ENCODE data around the gene ATP2B2. TPM values are rescaled to one million over a fixed set of nuclear protein-coding genes. Genes with fewer than 3 reads are reported as not detected.
A peak's percentile ranks its signal among the peaks of the same experiment; 100 is the strongest.

The ATP2B2 gene
- polyA plus RNA-seq, 2 of the 4 experiments (the other 2 are of a cell fraction) = 0.03 to 0.04 TPM

- Histone ChIP-seq H3K4me2 (no peak overlapping the region), H3K4me3 (no peak overlapping the region), H3K9me3 (no peaks in the 10 kb centered on the region), H3K4me1 (no peaks in the 10 kb centered on the region), H3K27ac (no peak overlapping the region)
- FAIRE-seq (no peak), DNase-seq (ENCODE audit: low read depth in 1 of 2, low spot score in 1 of 2) (peak; percentile 60 to 69), ATAC-seq (peak; percentile 68 to 82)
- ChIA-PET CTCF (interaction anchor here (0.9 to 1.4 kb wide), 3 partner anchors 15 to 207 kb away, joined by 3 to 4 read pairs (median 4); no protein-coding TSS in a partner anchor), POLR2A (no interaction called here)
- 0% methylated on average over 4 of the region's 5 CpGs for WGBS (ENCODE audit: missing lambda C conversion rate)
- TF ChIP-seq BCL3 (IDR thresholded peaks at IDR 0.05) (no peak), GATA3 (IDR thresholded peaks at IDR 0.05; ENCODE audit: borderline replicate concordance) (no peak), CTCF (IDR thresholded peaks at IDR 0.05) (no peak), CEBPB (IDR thresholded peaks at IDR 0.05) (no peak), PHF8 (IDR thresholded peaks at IDR 0.05; ENCODE audit: borderline replicate concordance, low read depth) (no peak), POLR2A (IDR thresholded peaks at IDR 0.05; ENCODE audit: low read length) (no peak), HOXB5 (CRISPR knock-in tag; IDR thresholded peaks at IDR 0.05) (0 out of 2 replicates have a peak, but pooled peaks have one; percentile 67), RARB (CRISPR knock-in tag; IDR thresholded peaks at IDR 0.05) (no peak), EHF (CRISPR knock-in tag; IDR thresholded peaks at IDR 0.05) (peak; percentile 71; the same call in 1 of the 2 replicates), HOXB13 (CRISPR knock-in tag; IDR thresholded peaks at IDR 0.05; ENCODE audit: low read depth) (0 out of 2 replicates have a peak, but pooled peaks have one; percentile 47), ATOH8 (CRISPR knock-in tag; IDR thresholded peaks at IDR 0.05; ENCODE audit: low read depth) (peak; percentile 71; the same call in 1 of the 2 replicates), FOSB (CRISPR knock-in tag; IDR thresholded peaks at IDR 0.05) (no peak), USF2 (IDR thresholded peaks at IDR 0.05) (peak; percentile 37; the same call in 1 of the 2 replicates), ZSCAN20 (CRISPR knock-in tag; IDR thresholded peaks at IDR 0.05) (peak; percentile 85), RAD21 (conservative IDR thresholded peaks at IDR 0.05 in 1 of 2, IDR thresholded peaks at IDR 0.05 in 1 of 2) (no peak), MAX (IDR thresholded peaks at IDR 0.05) (no peak), TFCP2L1 (CRISPR knock-in tag; IDR thresholded peaks at IDR 0.05) (no peak), NFE2L2 (conservative IDR thresholded peaks at IDR 0.05; ENCODE audit: low read length) (no peak), CHD2 (IDR thresholded peaks at IDR 0.05; ENCODE audit: low read length, partially characterized antibody) (no peak), NPAS2 (CRISPR knock-in tag; IDR thresholded peaks at IDR 0.05; ENCODE audit: borderline replicate concordance) (no peak), ZNF302 (CRISPR knock-in tag; IDR thresholded peaks at IDR 0.05) (no peak), E2F6 (IDR thresholded peaks at IDR 0.05; ENCODE audit: borderline replicate concordance, low read depth) (no peak), HEYL (CRISPR knock-in tag; IDR thresholded peaks at IDR 0.05) (no peak), CHD4 (IDR thresholded peaks at IDR 0.05; ENCODE audit: borderline replicate concordance) (no peak), ZFP36 (IDR thresholded peaks at IDR 0.05; ENCODE audit: borderline replicate concordance, partially characterized antibody) (no peak), MAZ (IDR thresholded peaks at IDR 0.05; ENCODE audit: borderline replicate concordance, low read depth, low read length) (no peak), FOSL2 (IDR thresholded peaks at IDR 0.05) (no peak), FOSL2 (CRISPR knock-in tag; IDR thresholded peaks at IDR 0.05) (no peak), RNF2 (IDR thresholded peaks at IDR 0.05; ENCODE audit: borderline replicate concordance, low read depth) (no peak), EP300 (IDR thresholded peaks at IDR 0.05) (no peak), EHMT2 (IDR thresholded peaks at IDR 0.05; ENCODE audit: low read depth) (peak; percentile 57; the same call in 1 of the 2 replicates), FOXS1 (CRISPR knock-in tag; IDR thresholded peaks at IDR 0.05) (no peak; the same call in 1 of the 2 replicates), NR3C1 (IDR thresholded peaks at IDR 0.05) (no peak), JUN (IDR thresholded peaks at IDR 0.05) (no peak), POLR2AphosphoS2 (conservative IDR thresholded peaks at IDR 0.05; ENCODE audit: low read length) (no peak)
These were observed 45.2 kb downstream of the ATP2B2 start for GRCh38 chr3:10459954-10460754.
